ENCODE measurements around the gene TCP11L2. TPM values are rescaled to one million over a fixed set of nuclear protein-coding genes. Genes with fewer than 3 reads are reported as not detected.
A peak's percentile ranks its signal among the peaks of the same experiment; 100 is the strongest.

TCP11L2 gene
- total RNA-seq, 4 donors from 2014 or later = 8.0 to 47.8 (median 41.7) TPM

GRCh38 chr12:106274012-106274411, 28.5 kb upstream of the TCP11L2 start:
- Histone ChIP-seq H3K9me3 (no peaks in the 10 kb centered on the region), H3K4me1 (peaks cover 4 to 30% (median 13%) of the 10 kb centered on the region in 4 donors), H3K36me3 (no peaks in the 10 kb centered on the region), H3K27ac (peak overlapping the region; percentile 77 to 87 (median 79)), H3K4me3 (no peak overlapping the region), H3K27me3 (no peaks in the 10 kb centered on the region)
- intact Hi-C loops (cut with DNase I; ENCODE audit: low total_unique reads) = no loop called here
- no peak for DNase-seq
- no peak for TF ChIP-seq POLR2AphosphoS5 (IDR thresholded peaks at IDR 0.05)
- TF ChIP-seq CTCF (IDR thresholded peaks at IDR 0.05) = no peak
- no peak for TF ChIP-seq EP300 (IDR thresholded peaks at IDR 0.05; ENCODE audit: low read depth)
- TF ChIP-seq POLR2A (IDR thresholded peaks at IDR 0.05) = no peak
- in situ Hi-C loops (cut with MboI; ENCODE audit: low pct_ligation_motif_present in 1 of 4, low pct_unique_long_range_greater_than_20kb in 1 of 4, low sequenced_read_pairs in 3 of 4) = no loop called here
- 64 to 87% methylated on average over 3 to 6 of the region's 6 CpGs for WGBS, 2 donors (ENCODE audit: low coverage in 1 of 2)

- intact Hi-C loops (cut with DNase I; ENCODE audit: low total_unique reads) (no loop called here), in situ Hi-C loops (cut with MboI; ENCODE audit: low pct_ligation_motif_present in 1 of 4, low pct_unique_long_range_greater_than_20kb in 1 of 4, low sequenced_read_pairs in 3 of 4) (no loop called here)
- Histone ChIP-seq H3K4me1 (peaks cover 4 to 30% (median 13%) of the 10 kb centered on the region in 4 donors), H3K9me3 (no peaks in the 10 kb centered on the region), H3K27ac (peak overlapping the region; percentile 77 to 87 (median 79)), H3K36me3 (no peaks in the 10 kb centered on the region), H3K27me3 (no peaks in the 10 kb centered on the region), H3K4me3 (no peak overlapping the region)
- WGBS, 2 donors (ENCODE audit: low coverage in 1 of 2) = 61 to 76% methylated on average over 2 to 7 of the region's 7 CpGs
- TF ChIP-seq POLR2AphosphoS5 (IDR thresholded peaks at IDR 0.05) (no peak), CTCF (IDR thresholded peaks at IDR 0.05) (peak in 1 of 5 experiments; percentile 7), POLR2A (IDR thresholded peaks at IDR 0.05) (no peak)
- no peak for DNase-seq
These were observed 27.9 kb upstream of the TCP11L2 start for GRCh38 chr12:106274575-106275121.

- intact Hi-C loops (cut with DNase I; ENCODE audit: low total_unique reads) (no loop called here), in situ Hi-C loops (cut with MboI; ENCODE audit: low pct_ligation_motif_present in 1 of 4, low pct_unique_long_range_greater_than_20kb in 1 of 4, low sequenced_read_pairs in 3 of 4) (no loop called here)
- DNase-seq = peak; percentile 26
- Histone ChIP-seq H3K9me3 (no peaks in the 10 kb centered on the region), H3K4me3 (no peak overlapping the region), H3K27me3 (no peaks in the 10 kb centered on the region), H3K27ac (peak overlapping the region; percentile 77 to 87 (median 79)), H3K4me1 (peaks cover 4 to 30% (median 13%) of the 10 kb centered on the region in 4 donors), H3K36me3 (no peaks in the 10 kb centered on the region)
- WGBS, 2 donors (ENCODE audit: low coverage in 1 of 2) = 55 to 64% methylated on average over 7 to 9 of the region's 9 CpGs
- TF ChIP-seq EP300 (IDR thresholded peaks at IDR 0.05; ENCODE audit: low read depth) (no peak), POLR2AphosphoS5 (IDR thresholded peaks at IDR 0.05) (no peak), POLR2A (IDR thresholded peaks at IDR 0.05) (no peak), CTCF (IDR thresholded peaks at IDR 0.05) (no peak)
These were observed 27.1 kb upstream of the TCP11L2 start for GRCh38 chr12:106275458-106275857.

GRCh38 chr12:106276032-106276740, 26.3 kb upstream of the TCP11L2 start:
- Histone ChIP-seq H3K9me3 (no peaks in the 10 kb centered on the region), H3K27ac (peak overlapping the region in 2 of 4 donors; percentile 77 to 81), H3K4me3 (no peak overlapping the region), H3K4me1 (peaks cover 4 to 30% (median 13%) of the 10 kb centered on the region in 4 donors), H3K27me3 (no peaks in the 10 kb centered on the region), H3K36me3 (no peaks in the 10 kb centered on the region)
- intact Hi-C loops (cut with DNase I; ENCODE audit: low total_unique reads) (no loop called here), in situ Hi-C loops (cut with MboI; ENCODE audit: low pct_ligation_motif_present in 1 of 4, low pct_unique_long_range_greater_than_20kb in 1 of 4, low sequenced_read_pairs in 3 of 4) (no loop called here)
- WGBS, 2 donors (ENCODE audit: low coverage in 1 of 2) = 79 to 89% methylated on average over 3 to 4 of the region's 4 CpGs
- no peak for TF ChIP-seq CTCF (IDR thresholded peaks at IDR 0.05)
- no peak for TF ChIP-seq POLR2AphosphoS5 (IDR thresholded peaks at IDR 0.05)
- no peak for TF ChIP-seq POLR2A (IDR thresholded peaks at IDR 0.05)
- TF ChIP-seq EP300 (IDR thresholded peaks at IDR 0.05; ENCODE audit: low read depth) = no peak
- no peak for DNase-seq

Data from transverse colon (tissue), 4 donors.